Lower leg skin (tissue), 3 donors: Measurements from ENCODE around the gene HMCN2.

Experiments
- CTCF ChIP-seq, 3 donors: fragments of 450-650 bp; IDR thresholded peaks; one replicate each; pipeline ENCODE4 v1.5.1; 2016; ENCODE audit warnings: antibody characterized with exemption in 3 of 3, mild to moderate bottlenecking in 3 of 3, moderate library complexity in 2 of 3
- POLR2A ChIP-seq, 2 donors: fragments of 450-650 bp; IDR thresholded peaks; one replicate each; pipeline ENCODE4 v1.6.1; 2016 to 2017; ENCODE audit warnings: antibody characterized with exemption in 2 of 2, mild to moderate bottlenecking in 1 of 2, moderate library complexity in 1 of 2

GRCh38 chr9:130283539-130284248 is 18.1 kb downstream of the HMCN2 start:
- TF ChIP-seq CTCF (IDR thresholded peaks at IDR 0.05): no peak
- TF ChIP-seq POLR2A (IDR thresholded peaks at IDR 0.05): no peak
